Mucosa of rectum (tissue), 2 donors: ENCODE data around the gene ARID1B.

Experiments used
- H3K27ac ChIP-seq, 2 donors: one replicate each; pipeline ENCODE4 v1.7.0; 2013; ENCODE audit warnings: inconsistent platforms in 2 of 2, low read depth in 2 of 2, low read length in 2 of 2
- H3K27me3 ChIP-seq, 2 donors: one replicate each; pipeline ENCODE4 v1.7.0; 2013; ENCODE audit warnings: low read length in 2 of 2; ENCODE audit not compliant: control insufficient read depth in 2 of 2, insufficient read depth in 2 of 2
- H3K36me3 ChIP-seq, 2 donors: one replicate each; pipeline ENCODE4 v1.7.0; 2013; ENCODE audit warnings: low read length in 2 of 2; ENCODE audit not compliant: control insufficient read depth in 2 of 2, insufficient read depth in 2 of 2
- H3K4me1 ChIP-seq, 2 donors: one replicate each; pipeline ENCODE4 v1.7.0; 2013; ENCODE audit warnings: low read length in 2 of 2, mild to moderate bottlenecking in 1 of 2; ENCODE audit not compliant: control insufficient read depth in 2 of 2, insufficient read depth in 2 of 2
- H3K4me3 ChIP-seq, 2 donors: one replicate each; pipeline ENCODE4 v1.7.0; 2013; ENCODE audit warnings: low read length in 2 of 2
- H3K9ac ChIP-seq, 2 donors: one replicate each; pipeline ENCODE4 v1.7.0; 2013; ENCODE audit warnings: low read length in 2 of 2, low read depth in 1 of 2, mild to moderate bottlenecking in 1 of 2
- H3K9me3 ChIP-seq, 2 donors: one replicate each; pipeline ENCODE4 v1.7.0; 2013; ENCODE audit warnings: low read length in 2 of 2; ENCODE audit not compliant: control insufficient read depth in 2 of 2
- donor health status: healthy.
- donor health status: Normal muscosa, but diverticular disease.

The ARID1B gene

GRCh38 chr6:157104803-157105202 lies 327.6 kb downstream of the ARID1B start:
- no peaks in the 10 kb centered on the region for H3K9me3 ChIP-seq
- no peaks in the 10 kb centered on the region for H3K27me3 ChIP-seq
- no peak overlapping the region for H3K27ac ChIP-seq
- H3K9ac ChIP-seq, result no peak overlapping the region
- H3K4me1 ChIP-seq, result no peaks in the 10 kb centered on the region
- H3K4me3 ChIP-seq, result no peak overlapping the region
- peaks cover 0 to 3% of the 10 kb centered on the region in 2 donors for H3K36me3 ChIP-seq

GRCh38 chr6:157106487-157106886 lies 329.3 kb downstream of the ARID1B start:
- no peaks in the 10 kb centered on the region for H3K27me3 ChIP-seq
- H3K36me3 ChIP-seq, result peaks cover 6 to 8% of the 10 kb centered on the region in 2 donors
- H3K4me3 ChIP-seq, result no peak overlapping the region
- no peak overlapping the region for H3K27ac ChIP-seq
- no peaks in the 10 kb centered on the region for H3K9me3 ChIP-seq
- no peaks in the 10 kb centered on the region for H3K4me1 ChIP-seq
- no peak overlapping the region for H3K9ac ChIP-seq

DNA sequence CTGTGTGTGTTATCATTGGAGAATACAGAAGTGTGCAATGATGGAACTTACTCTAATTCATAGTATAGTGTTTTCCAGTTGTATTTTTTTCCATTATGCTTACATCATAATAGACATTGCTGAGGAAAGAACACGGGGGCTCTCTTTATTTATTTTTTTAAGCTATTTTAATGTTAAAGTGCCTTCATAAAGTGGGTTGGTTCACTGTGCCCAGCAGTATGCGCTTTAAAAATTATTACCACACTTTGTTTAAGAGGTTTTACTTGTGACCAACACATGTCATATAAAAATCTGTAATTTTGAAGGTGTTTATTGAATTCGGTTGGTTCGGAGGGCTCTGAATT lies 330.4 kb downstream of the ARID1B start:
- no peaks in the 10 kb centered on the region for H3K4me1 ChIP-seq
- H3K36me3 ChIP-seq, result peaks cover 6 to 8% of the 10 kb centered on the region in 2 donors
- no peak overlapping the region for H3K9ac ChIP-seq
- no peaks in the 10 kb centered on the region for H3K27me3 ChIP-seq
- no peak overlapping the region for H3K27ac ChIP-seq
- no peaks in the 10 kb centered on the region for H3K9me3 ChIP-seq
- H3K4me3 ChIP-seq, result no peak overlapping the region

DNA sequence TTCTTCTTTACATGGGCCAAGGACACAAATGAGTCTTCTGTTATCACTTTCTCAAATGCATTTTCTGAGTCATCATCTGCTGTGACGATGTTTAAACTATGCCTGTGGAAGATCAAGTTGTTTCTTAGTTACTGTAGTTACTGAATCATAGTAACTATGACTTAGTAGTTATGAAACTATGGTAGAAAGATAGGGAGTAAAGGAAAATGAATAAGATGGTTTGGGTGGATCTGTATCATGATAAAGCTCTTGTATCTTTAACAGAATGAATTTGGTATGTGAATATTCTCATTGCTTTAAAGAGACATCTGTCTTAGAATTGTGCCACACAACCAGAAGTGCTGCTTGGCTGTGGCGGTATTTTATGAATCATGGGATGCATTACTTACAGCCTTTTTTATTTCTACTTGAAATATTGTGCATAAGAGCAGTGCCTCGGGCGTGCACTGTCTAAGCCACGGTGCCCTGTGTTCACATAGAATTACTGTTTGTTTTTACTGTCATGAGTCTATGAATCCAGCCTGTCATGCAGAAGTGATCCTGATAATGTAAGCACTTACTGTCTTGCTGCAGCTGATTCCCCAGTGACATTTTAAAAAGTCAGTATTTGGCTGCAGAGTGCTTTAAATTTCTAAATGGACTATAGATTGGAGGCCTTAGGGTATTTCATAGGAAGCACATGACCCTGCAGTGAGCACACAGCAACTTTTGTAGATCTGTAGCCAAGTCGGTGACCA lies 330.9 kb downstream of the ARID1B start:
- peaks cover 6 to 8% of the 10 kb centered on the region in 2 donors for H3K36me3 ChIP-seq
- H3K9ac ChIP-seq, result no peak overlapping the region
- H3K9me3 ChIP-seq, result no peaks in the 10 kb centered on the region
- H3K4me1 ChIP-seq, result no peaks in the 10 kb centered on the region
- no peaks in the 10 kb centered on the region for H3K27me3 ChIP-seq
- H3K27ac ChIP-seq, result peak overlapping the region in 1 of 2 donors; percentile 1
- H3K4me3 ChIP-seq, result no peak overlapping the region

DNA sequence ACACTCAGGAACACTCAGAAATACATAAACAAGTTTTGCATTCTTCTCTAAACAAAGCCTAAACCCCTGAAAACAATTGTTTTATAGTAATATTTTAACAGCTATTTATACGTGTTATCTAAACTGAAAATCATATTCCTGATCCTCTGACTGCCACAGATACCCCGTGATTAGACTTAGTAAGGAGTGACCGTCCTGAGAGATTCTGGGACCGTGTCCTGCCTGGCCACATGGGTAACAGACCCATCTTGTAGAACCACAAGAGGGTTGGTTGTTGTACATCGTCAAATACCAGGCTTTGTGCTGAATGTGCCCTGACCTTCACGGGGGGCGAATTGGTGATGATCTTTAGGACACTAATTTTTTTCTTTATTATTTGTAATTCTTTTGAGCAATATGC lies 331.7 kb downstream of the ARID1B start:
- no peaks in the 10 kb centered on the region for H3K27me3 ChIP-seq
- no peak overlapping the region for H3K4me3 ChIP-seq
- H3K27ac ChIP-seq, result no peak overlapping the region
- H3K9ac ChIP-seq, result no peak overlapping the region
- H3K36me3 ChIP-seq, result peaks cover 6 to 12% of the 10 kb centered on the region in 2 donors
- no peaks in the 10 kb centered on the region for H3K4me1 ChIP-seq
- H3K9me3 ChIP-seq, result no peaks in the 10 kb centered on the region

DNA sequence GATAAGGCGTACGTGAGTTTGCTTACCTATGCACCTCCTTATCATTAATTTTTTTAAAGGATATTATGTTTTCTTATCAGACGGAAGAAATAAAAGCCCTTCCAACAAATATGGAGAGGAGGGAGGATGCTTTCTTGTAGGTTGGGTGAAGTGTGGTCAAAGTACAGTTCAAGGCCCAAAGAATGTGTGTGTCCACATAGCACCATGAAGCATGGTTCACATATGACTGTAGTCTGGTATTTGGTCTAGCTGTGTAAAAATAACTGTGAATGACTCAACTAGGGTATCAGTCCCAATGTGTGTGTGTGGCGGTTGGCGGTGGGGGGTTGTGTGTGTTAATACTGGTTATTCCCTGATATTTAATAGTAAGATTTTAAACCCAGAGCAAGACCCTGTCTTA lies 333.4 kb downstream of the ARID1B start:
- H3K4me3 ChIP-seq, result no peak overlapping the region
- no peak overlapping the region for H3K9ac ChIP-seq

DNA sequence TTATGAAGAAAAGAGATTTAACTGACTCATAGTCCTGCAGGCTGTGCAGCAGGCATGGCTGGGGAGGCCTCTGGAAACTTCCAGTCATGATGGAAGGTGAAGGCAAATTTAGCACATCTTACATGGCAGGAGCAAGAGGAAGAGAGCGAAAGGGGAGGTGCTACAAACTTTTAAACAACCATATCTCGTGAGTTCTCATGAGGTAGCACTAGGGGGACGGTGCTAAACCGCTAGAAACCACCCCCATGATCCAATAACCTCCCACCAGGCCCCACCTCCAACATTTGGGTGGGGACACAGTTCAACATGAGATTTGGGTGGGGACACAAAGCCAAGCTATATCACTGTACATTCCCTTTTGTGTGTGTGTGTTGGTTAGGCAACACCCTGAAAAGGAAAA lies 336.2 kb downstream of the ARID1B start:
- no peak overlapping the region for H3K27ac ChIP-seq
- H3K36me3 ChIP-seq, result peaks cover 6 to 12% of the 10 kb centered on the region in 2 donors
- no peak overlapping the region for H3K9ac ChIP-seq
- no peak overlapping the region for H3K4me3 ChIP-seq
- H3K27me3 ChIP-seq, result no peaks in the 10 kb centered on the region
- H3K4me1 ChIP-seq, result no peaks in the 10 kb centered on the region
- H3K9me3 ChIP-seq, result no peaks in the 10 kb centered on the region

More for the DNA sequence above, 333.4 kb downstream of the ARID1B start:
- Histone ChIP-seq H3K27me3 (no peaks in the 10 kb centered on the region), H3K9me3 (no peaks in the 10 kb centered on the region), H3K36me3 (peaks cover 6 to 12% of the 10 kb centered on the region in 2 donors), H3K27ac (no peak overlapping the region), H3K4me1 (no peaks in the 10 kb centered on the region)

DNA sequence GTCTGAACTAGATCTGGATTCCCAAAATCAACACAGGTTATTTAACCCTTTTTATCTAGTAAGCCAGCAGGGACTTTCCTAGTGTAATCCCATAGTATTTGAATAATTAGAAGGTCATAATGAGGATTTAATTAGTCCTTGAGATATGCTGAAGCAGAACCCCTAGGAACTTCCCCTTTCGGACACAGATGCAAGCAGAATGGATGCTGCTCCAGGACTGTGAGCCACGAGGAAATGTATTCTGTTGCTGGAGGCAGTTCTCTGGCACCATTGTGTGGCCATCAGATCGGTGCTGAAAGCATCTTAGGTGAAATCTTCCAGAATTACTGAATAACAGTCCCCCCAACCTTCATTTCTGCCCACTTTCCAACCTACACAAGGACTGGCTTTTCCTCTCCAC lies 339.2 kb downstream of the ARID1B start:
- Histone ChIP-seq H3K9ac (no peak overlapping the region), H3K27ac (no peak overlapping the region), H3K27me3 (no peaks in the 10 kb centered on the region), H3K36me3 (peaks cover 2 to 7% of the 10 kb centered on the region in 2 donors), H3K9me3 (no peaks in the 10 kb centered on the region), H3K4me1 (no peaks in the 10 kb centered on the region), H3K4me3 (no peak overlapping the region)

GRCh38 chr6:157117431-157118095 lies 340.4 kb downstream of the ARID1B start:
- Histone ChIP-seq H3K27me3 (no peaks in the 10 kb centered on the region), H3K9me3 (no peaks in the 10 kb centered on the region), H3K4me3 (no peak overlapping the region), H3K36me3 (peaks cover 2 to 7% of the 10 kb centered on the region in 2 donors), H3K27ac (no peak overlapping the region), H3K9ac (no peak overlapping the region), H3K4me1 (no peaks in the 10 kb centered on the region)

GRCh38 chr6:157119502-157120027 lies 342.4 kb downstream of the ARID1B start:
- Histone ChIP-seq H3K36me3 (peaks cover 5 to 6% of the 10 kb centered on the region in 2 donors), H3K9ac (no peak overlapping the region), H3K27me3 (no peaks in the 10 kb centered on the region), H3K4me1 (no peaks in the 10 kb centered on the region), H3K9me3 (no peaks in the 10 kb centered on the region), H3K27ac (no peak overlapping the region), H3K4me3 (no peak overlapping the region)
